ENCODE results near the gene SV2C.
"Not testable (repeated sequence)": the region's sequence is repeated elsewhere in the genome, so short reads cannot be mapped to it uniquely, and the experiment has no call there.

SV2C gene

GRCh38 chr5:76314643-76315042 is 231.5 kb downstream of the SV2C start:
- DNase-seq, result no peak

- DNase-seq, result no peak
These were observed 236.5 kb downstream of the SV2C start for GRCh38 chr5:76319673-76320072.

- not testable (repeated sequence) for DNase-seq
These were observed 240.3 kb downstream of the SV2C start for GRCh38 chr5:76323494-76323893.

- DNase-seq, result no peak
These were observed 242.1 kb downstream of the SV2C start for GRCh38 chr5:76325326-76325725.

- no peak for DNase-seq
These were observed 242.8 kb downstream of the SV2C start for GRCh38 chr5:76325876-76326491.

- no peak for DNase-seq
These were observed 243.6 kb downstream of the SV2C start for GRCh38 chr5:76326577-76327302.

- DNase-seq, result no peak
These were observed 246.2 kb downstream of the SV2C start for GRCh38 chr5:76329346-76329745.

GRCh38 chr5:76331126-76331525 is 247.9 kb downstream of the SV2C start:
- DNase-seq, result no peak

- DNase-seq, result no peak
These were observed 248.9 kb downstream of the SV2C start for GRCh38 chr5:76332102-76332501.

GRCh38 chr5:76332611-76333205 is 249.5 kb downstream of the SV2C start:
- DNase-seq, result no peak

- no peak for DNase-seq
These were observed 250.4 kb downstream of the SV2C start for GRCh38 chr5:76333571-76333970.

GRCh38 chr5:76334574-76334973 is 251.4 kb downstream of the SV2C start:
- DNase-seq, result no peak

- not testable (repeated sequence) for DNase-seq
These were observed 252.3 kb downstream of the SV2C start for GRCh38 chr5:76335451-76335850.

GRCh38 chr5:76336253-76336809 is 253.1 kb downstream of the SV2C start:
- DNase-seq, result not testable (repeated sequence)

GRCh38 chr5:76337953-76338451 is 254.8 kb downstream of the SV2C start:
- no peak for DNase-seq

GRCh38 chr5:76339919-76340318 is 256.7 kb downstream of the SV2C start:
- DNase-seq, result no peak

- DNase-seq, result no peak
These were observed 258.6 kb downstream of the SV2C start for GRCh38 chr5:76341651-76342334.

GRCh38 chr5:76342474-76342873 is 259.3 kb downstream of the SV2C start:
- DNase-seq, result no peak

- DNase-seq, result no peak
These were observed 262.4 kb downstream of the SV2C start for GRCh38 chr5:76345582-76345981.

GRCh38 chr5:76351176-76351575 is 268.0 kb downstream of the SV2C start:
- DNase-seq, result no peak

GRCh38 chr5:76351577-76351976 is 268.4 kb downstream of the SV2C start:
- no peak for DNase-seq

GRCh38 chr5:76356887-76357286 is 273.7 kb downstream of the SV2C start:
- no peak for DNase-seq

All from NCI-H1417 treated with DMSO at 0.1 percent for 48 hours (cell line).